HepG2 (cell line): Measurements from ENCODE around the gene C16orf87. TPM values are rescaled to one million over a fixed set of nuclear protein-coding genes. Genes with fewer than 3 reads are reported as not detected.

Source experiments
- BCL3 ChIP-seq: sonication (generic); formaldehyde crosslinking; IDR thresholded peaks from 2 replicates; pipeline ENCODE4 v1.5.1; 2020; ENCODE audit warnings: mild to moderate bottlenecking, missing genetic modification reagents, moderate library complexity
- BRD4 ChIP-seq: sonication (generic); formaldehyde crosslinking; IDR thresholded peaks from 2 replicates; pipeline ENCODE4 v1.4.0; 2020; ENCODE audit warnings: missing genetic modification reagents
- CEBPB ChIP-seq: IDR thresholded peaks from 2 replicates; pipeline ENCODE4 v1.6.1; 2011; ENCODE audit warnings: low read depth, low read length, improper control_type of control experiment, borderline replicate concordance
- FOXO1 ChIP-seq: sonication (generic); formaldehyde crosslinking; IDR thresholded peaks from 2 replicates; pipeline ENCODE4 v1.4.0; 2020; ENCODE audit warnings: missing genetic modification reagents
- GMEB2 ChIP-seq: IDR thresholded peaks from 2 replicates; pipeline ENCODE4 v1.6.1; 2016; ENCODE audit warnings: missing biosample characterization, missing genetic modification reagents, low read depth
- HNRNPK ChIP-seq: fragments of 200-400 bp; formaldehyde crosslinking; IDR thresholded peaks from 2 replicates; pipeline ENCODE4 v1.6.1; 2018; ENCODE audit warnings: low read length, low read depth, moderate library complexity, mild to moderate bottlenecking; ENCODE audit not compliant: poor library complexity, severe bottlenecking
- HNRNPLL ChIP-seq: fragments of 200-400 bp; formaldehyde crosslinking; IDR thresholded peaks from 2 replicates; pipeline ENCODE4 v1.6.1; 2017; ENCODE audit warnings: mild to moderate bottlenecking, low read depth, low read length; ENCODE audit not compliant: poor library complexity, severe bottlenecking
- HOXD1 ChIP-seq: sonication (generic); formaldehyde crosslinking; IDR thresholded peaks from 2 replicates; pipeline ENCODE4 v1.5.0; 2020; ENCODE audit warnings: missing genetic modification reagents
- NCOA5 ChIP-seq: sonication (generic); formaldehyde crosslinking; IDR thresholded peaks from 2 replicates; pipeline ENCODE4 v1.4.0; 2020; ENCODE audit warnings: missing genetic modification reagents
- NR1H2 ChIP-seq: sonication (generic); formaldehyde crosslinking; IDR thresholded peaks from 2 replicates; pipeline ENCODE4 v1.8.1; 2022; ENCODE audit warnings: low read depth, missing genetic modification reagents, borderline replicate concordance
- PHF21A ChIP-seq: sonication (generic); formaldehyde crosslinking; IDR thresholded peaks from 2 replicates; pipeline ENCODE4 v1.5.0; 2020; ENCODE audit warnings: mild to moderate bottlenecking, missing genetic modification reagents
- SKIL ChIP-seq: sonication (generic); formaldehyde crosslinking; IDR thresholded peaks from 2 replicates; pipeline ENCODE4 v1.8.0; 2022; ENCODE audit warnings: missing genetic modification reagents, mild to moderate bottlenecking, moderate library complexity, borderline replicate concordance
- THAP11 ChIP-seq: IDR thresholded peaks from 2 replicates; pipeline ENCODE4 v1.6.1; 2016; ENCODE audit warnings: missing biosample characterization, missing genetic modification reagents
- ZBTB46 ChIP-seq: sonication (generic); formaldehyde crosslinking; IDR thresholded peaks from 2 replicates; pipeline ENCODE4 v1.4.0; 2020; ENCODE audit warnings: mild to moderate bottlenecking, missing genetic modification reagents, borderline replicate concordance
- ZFP91 ChIP-seq: sonication (generic); formaldehyde crosslinking; IDR thresholded peaks from 2 replicates; pipeline ENCODE4 v1.9.0; 2022; ENCODE audit warnings: missing genetic modification reagents, mild to moderate bottlenecking, borderline replicate concordance
- ZMYM2 ChIP-seq: sonication (generic); formaldehyde crosslinking; IDR thresholded peaks from 2 replicates; pipeline ENCODE4 v1.8.0; 2022; ENCODE audit warnings: mild to moderate bottlenecking, missing genetic modification reagents
- ZNF230 ChIP-seq: sonication (generic); formaldehyde crosslinking; IDR thresholded peaks from 2 replicates; pipeline ENCODE4 v1.4.0; 2020; ENCODE audit warnings: mild to moderate bottlenecking, missing genetic modification reagents
- ZNF570 ChIP-seq: sonication (generic); formaldehyde crosslinking; IDR thresholded peaks from 2 replicates; pipeline ENCODE4 v1.4.0; 2020; ENCODE audit warnings: mild to moderate bottlenecking, missing genetic modification reagents, borderline replicate concordance
- ZNF615 ChIP-seq: sonication (generic); formaldehyde crosslinking; IDR thresholded peaks from 2 replicates; pipeline ENCODE4 v1.5.0; 2020; ENCODE audit warnings: mild to moderate bottlenecking, missing genetic modification reagents, borderline replicate concordance
- ZNF674 ChIP-seq: sonication (generic); formaldehyde crosslinking; IDR thresholded peaks from 2 replicates; pipeline ENCODE4 v1.5.0; 2020; ENCODE audit warnings: low read depth, mild to moderate bottlenecking, missing genetic modification reagents
- ZNF691 ChIP-seq: sonication (generic); formaldehyde crosslinking; IDR thresholded peaks from 2 replicates; pipeline ENCODE4 v1.4.0; 2020; ENCODE audit warnings: missing genetic modification reagents, low read depth, mild to moderate bottlenecking, borderline replicate concordance
- polyA plus RNA-seq, 8 experiments: library from polyadenylated mRNA; depleted of rRNA in 3 of 8; stranded (reverse) in 7 of 8; unstranded in 1 of 8; fragments of >200 nt; fragmentation: Illumina TruSeq in 4 of 8; extraction: Trizol in 4 of 8; gene quantifications; 2 replicates each; pipeline versions ENCODE4 v1.2.1 to v1.2.3, GENCODE V29; 2011 to 2016; ENCODE audit warnings: low read depth in 4 of 8, missing spikeins in 1 of 8, mixed read lengths in 1 of 8; ENCODE audit not compliant: insufficient read depth in 1 of 8
- total RNA-seq, 5 experiments: library from RNA; depleted of rRNA; stranded (reverse); fragments of >200 nt; fragmentation: Illumina TruSeq; extraction: Trizol; gene quantifications; 2 replicates each; pipeline ENCODE4 v1.2.3, GENCODE V29; 2016; ENCODE audit warnings: low read depth in 1 of 5

The C16orf87 gene
- total and polyA plus RNA-seq, 2 of the 13 experiments (the other 11 are each of a cell fraction or from before 2014, with no cell fraction given): 8.6 to 19.5 TPM

GRCh38 chr16:46866286-46866685, 35.3 kb upstream of the C16orf87 start (continued):
- TF ChIP-seq ZNF230: no peak
- 0 out of 2 replicates have a peak, but pooled peaks have one; percentile 15 for TF ChIP-seq PHF21A (CRISPR knock-in tag)
- no peak for TF ChIP-seq HNRNPK
- no peak for TF ChIP-seq NR1H2 (CRISPR knock-in tag)
- no peak for TF ChIP-seq NCOA5 (CRISPR knock-in tag)
- TF ChIP-seq THAP11 (CRISPR knock-in tag): peak; percentile 37
- TF ChIP-seq ZMYM2: peak; percentile 77; the same call in 1 of the 2 replicates
- no peak for TF ChIP-seq HOXD1 (CRISPR knock-in tag)
- TF ChIP-seq ZNF570 (CRISPR knock-in tag): no peak
- 0 out of 2 replicates have a peak, but pooled peaks have one; percentile 33 for TF ChIP-seq ZNF691 (CRISPR knock-in tag)
- peak; percentile 89 for TF ChIP-seq CEBPB
- no peak for TF ChIP-seq HNRNPLL
- TF ChIP-seq GMEB2: no peak
- peak; percentile 53; the same call in 1 of the 2 replicates for TF ChIP-seq SKIL (CRISPR knock-in tag)
- TF ChIP-seq ZNF615 (CRISPR knock-in tag): no peak
- TF ChIP-seq ZNF674: no peak
- TF ChIP-seq ZFP91: no peak
- TF ChIP-seq BRD4 (CRISPR knock-in tag): no peak
- no peak for TF ChIP-seq BCL3 (CRISPR knock-in tag)
- TF ChIP-seq ZBTB46 (CRISPR knock-in tag): no peak
- peak; percentile 38; the same call in 1 of the 2 replicates for TF ChIP-seq FOXO1
